DOHH2 (cell line): ENCODE measurements around the gene ZNF385D.

Source experiments
- EZH2phosphoT487 ChIP-seq: fragments of 200-600 bp; sonication (generic); IDR thresholded peaks from 2 replicates; pipeline ENCODE4 v1.6.1; 2017; ENCODE audit warnings: borderline replicate concordance, mild to moderate bottlenecking, antibody characterized with exemption, low read length, moderate library complexity, mixed read lengths
- TF ChIP-seq, protein P1 (sequence below): fragments of 200-600 bp; sonication (generic); IDR thresholded peaks from one replicate; pipeline ENCODE4 v1.5.1; 2014; ENCODE audit warnings: antibody characterized with exemption, mild to moderate bottlenecking, low read depth, low read length; ENCODE audit not compliant: poor library complexity, severe bottlenecking

DNA sequence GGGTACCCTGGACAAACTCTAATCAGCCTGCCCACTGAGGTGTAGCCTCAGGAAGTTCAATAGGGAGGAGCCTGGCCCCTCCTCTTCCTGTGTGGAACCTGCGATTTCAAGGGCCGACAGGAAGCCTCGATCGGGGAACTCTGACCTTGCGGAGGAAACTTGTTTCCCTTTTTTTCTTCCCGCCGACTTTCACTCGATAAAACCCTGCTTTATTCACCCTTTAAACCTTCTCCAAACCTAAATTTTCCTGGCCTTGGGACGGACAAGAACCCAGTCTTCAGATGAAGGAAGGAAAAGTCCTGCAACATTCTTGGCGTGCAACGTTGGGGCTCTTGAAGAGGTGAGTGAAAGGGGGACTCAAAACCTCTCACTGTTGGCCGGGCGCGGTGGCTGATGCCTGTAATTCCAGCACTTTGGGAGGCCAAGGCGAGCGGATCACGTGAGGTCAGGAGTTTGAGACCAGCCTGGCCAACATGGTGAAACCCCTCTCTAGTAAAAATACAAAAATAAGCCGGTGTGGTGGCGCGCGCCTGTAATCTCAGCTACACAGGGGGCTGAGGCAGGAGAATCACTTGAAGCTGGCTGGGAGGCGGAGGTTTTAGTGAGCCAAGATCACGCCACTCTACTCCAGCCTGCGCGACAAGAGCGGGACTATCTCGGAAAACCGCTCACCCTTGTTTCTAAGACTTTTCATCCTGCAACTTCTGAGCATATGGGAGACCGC lies 208.2 kb downstream of the ZNF385D start:
- TF ChIP-seq EZH2phosphoT487 = no peak
- TF ChIP-seq, protein P1, sequence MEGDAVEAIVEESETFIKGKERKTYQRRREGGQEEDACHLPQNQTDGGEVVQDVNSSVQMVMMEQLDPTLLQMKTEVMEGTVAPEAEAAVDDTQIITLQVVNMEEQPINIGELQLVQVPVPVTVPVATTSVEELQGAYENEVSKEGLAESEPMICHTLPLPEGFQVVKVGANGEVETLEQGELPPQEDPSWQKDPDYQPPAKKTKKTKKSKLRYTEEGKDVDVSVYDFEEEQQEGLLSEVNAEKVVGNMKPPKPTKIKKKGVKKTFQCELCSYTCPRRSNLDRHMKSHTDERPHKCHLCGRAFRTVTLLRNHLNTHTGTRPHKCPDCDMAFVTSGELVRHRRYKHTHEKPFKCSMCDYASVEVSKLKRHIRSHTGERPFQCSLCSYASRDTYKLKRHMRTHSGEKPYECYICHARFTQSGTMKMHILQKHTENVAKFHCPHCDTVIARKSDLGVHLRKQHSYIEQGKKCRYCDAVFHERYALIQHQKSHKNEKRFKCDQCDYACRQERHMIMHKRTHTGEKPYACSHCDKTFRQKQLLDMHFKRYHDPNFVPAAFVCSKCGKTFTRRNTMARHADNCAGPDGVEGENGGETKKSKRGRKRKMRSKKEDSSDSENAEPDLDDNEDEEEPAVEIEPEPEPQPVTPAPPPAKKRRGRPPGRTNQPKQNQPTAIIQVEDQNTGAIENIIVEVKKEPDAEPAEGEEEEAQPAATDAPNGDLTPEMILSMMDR = no peak
